H9 (cell line): ENCODE measurements around the gene ZKSCAN5. TPM values are rescaled to one million over a fixed set of nuclear protein-coding genes. Genes with fewer than 3 reads are reported as not detected.

Experiments used
- DNase-seq: peaks from one replicate; pipeline ENCODE4 v3.0.0-alpha.2; 2017
- H2AFZ ChIP-seq: one replicate; pipeline ENCODE4 v1.6.1; 2013; ENCODE audit warnings: mild to moderate bottlenecking, low read length, control low read depth, moderate library complexity
- H2AK5ac ChIP-seq: 2 replicates; pipeline ENCODE4 v1.6.1; 2013; ENCODE audit warnings: low read length, control low read depth, mixed read lengths; ENCODE audit not compliant: insufficient read length
- H2BK120ac ChIP-seq: one replicate; pipeline ENCODE4 v1.6.1; 2013; ENCODE audit warnings: low read depth, mild to moderate bottlenecking, low read length, control low read depth, inconsistent platforms; ENCODE audit not compliant: poor library complexity, severe bottlenecking
- H2BK12ac ChIP-seq: 2 replicates; pipeline ENCODE4 v1.6.1; 2013; ENCODE audit warnings: low read length, control low read depth, mixed read lengths, low read depth; ENCODE audit not compliant: insufficient read length
- H2BK15ac ChIP-seq: 2 replicates; pipeline ENCODE4 v1.6.1; 2013; ENCODE audit warnings: low read depth, low read length, control low read depth
- H2BK20ac ChIP-seq: one replicate; pipeline ENCODE4 v1.6.1; 2013; ENCODE audit warnings: low read depth, mild to moderate bottlenecking, low read length, control low read depth, inconsistent platforms; ENCODE audit not compliant: poor library complexity, severe bottlenecking
- H2BK5ac ChIP-seq: 2 replicates; pipeline ENCODE4 v1.6.1; 2013; ENCODE audit warnings: low read length, control low read depth, mixed read lengths; ENCODE audit not compliant: insufficient read length
- H3K14ac ChIP-seq: 2 replicates; pipeline ENCODE4 v1.6.1; 2013; ENCODE audit warnings: low read length, control low read depth; ENCODE audit not compliant: insufficient read depth
- H3K18ac ChIP-seq: 2 replicates; pipeline ENCODE4 v1.6.1; 2013; ENCODE audit warnings: low read depth, mild to moderate bottlenecking, mixed read lengths, low read length, control low read depth; ENCODE audit not compliant: insufficient read length
- H3K23ac ChIP-seq: 2 replicates; pipeline ENCODE4 v1.6.1; 2013; ENCODE audit warnings: low read length, control low read depth, mixed read lengths, low read depth; ENCODE audit not compliant: insufficient read length
- H3K23me2 ChIP-seq: 2 replicates; pipeline ENCODE4 v1.6.1; 2013; ENCODE audit warnings: low read depth, mild to moderate bottlenecking, mixed read lengths, low read length, control low read depth; ENCODE audit not compliant: insufficient read length, poor library complexity, severe bottlenecking
- H3K27ac ChIP-seq: 2 replicates; pipeline ENCODE4 v1.5.1; 2013; ENCODE audit warnings: low read length, control low read depth, mixed read lengths, low read depth; ENCODE audit not compliant: insufficient read length
- H3K27me3 ChIP-seq: 2 replicates; pipeline ENCODE4 v1.6.1; 2013; ENCODE audit warnings: low read length, control low read depth, inconsistent platforms; ENCODE audit not compliant: insufficient read depth
- H3K4ac ChIP-seq: 2 replicates; pipeline ENCODE4 v1.6.1; 2013; ENCODE audit warnings: low read depth, mild to moderate bottlenecking, control low read depth, inconsistent platforms, low read length, moderate library complexity
- H3K4me1 ChIP-seq: 2 replicates; pipeline ENCODE4 v1.6.1; 2013; ENCODE audit warnings: low read length, control low read depth, inconsistent platforms; ENCODE audit not compliant: insufficient read depth
- H3K4me2 ChIP-seq: 2 replicates; pipeline ENCODE4 v1.6.1; 2013; ENCODE audit warnings: low read length, control low read depth, mixed read lengths; ENCODE audit not compliant: insufficient read length, insufficient read depth
- H3K56ac ChIP-seq: 2 replicates; pipeline ENCODE4 v1.6.1; 2013; ENCODE audit warnings: low read depth, mild to moderate bottlenecking, mixed read lengths, low read length, control low read depth; ENCODE audit not compliant: insufficient read length
- H3K79me1 ChIP-seq: 2 replicates; pipeline ENCODE4 v1.6.1; 2013; ENCODE audit warnings: low read depth, mild to moderate bottlenecking, moderate library complexity, low read length, control low read depth, inconsistent platforms; ENCODE audit not compliant: insufficient read depth, poor library complexity, severe bottlenecking
- H3K79me2 ChIP-seq: 2 replicates; pipeline ENCODE4 v1.6.1; 2013; ENCODE audit warnings: low read length, control low read depth, inconsistent platforms; ENCODE audit not compliant: insufficient read depth
- H3K9ac ChIP-seq: 2 replicates; pipeline ENCODE4 v1.6.1; 2013; ENCODE audit warnings: low read length, control low read depth, mixed read lengths; ENCODE audit not compliant: insufficient read length; ENCODE audit errors: extremely low read depth
- H3K9me3 ChIP-seq: one replicate; pipeline ENCODE4 v1.6.1; 2013; ENCODE audit warnings: low read depth, low read length, inconsistent platforms; ENCODE audit not compliant: control insufficient read depth
- H3T11ph ChIP-seq: one replicate; pipeline ENCODE4 v1.6.1; 2013; ENCODE audit warnings: mild to moderate bottlenecking, low read length, control low read depth, inconsistent platforms
- H4K20me1 ChIP-seq: one replicate; pipeline ENCODE4 v1.6.1; 2013; ENCODE audit not compliant: control insufficient read depth, insufficient read length, insufficient read depth
- H4K5ac ChIP-seq: 2 replicates; pipeline ENCODE4 v1.6.1; 2013; ENCODE audit warnings: low read depth, mild to moderate bottlenecking, mixed read lengths, low read length, control low read depth; ENCODE audit not compliant: insufficient read length
- H4K8ac ChIP-seq: replicated peaks from 2 replicates; pipeline ENCODE4 v1.6.1; 2013; ENCODE audit warnings: low read length, control low read depth, mixed read lengths, low read depth; ENCODE audit not compliant: insufficient read length
- H4K91ac ChIP-seq: 2 replicates; pipeline ENCODE4 v1.6.1; 2013; ENCODE audit warnings: low read depth, mild to moderate bottlenecking, moderate library complexity, mixed read lengths, low read length, control low read depth; ENCODE audit not compliant: insufficient read length
- H3K27ac Mint-ChIP-seq, 3 experiments: 2 replicates in 2 of 3; 3 replicates in 1 of 3; pipeline ENCODE4 v1.8.0; 2020 to 2021; ENCODE audit warnings: mixed read lengths in 3 of 3, mild to moderate bottlenecking in 1 of 3, moderate library complexity in 1 of 3
- H3K27me3 Mint-ChIP-seq: 2 replicates; pipeline ENCODE4 v1.8.0; 2021; ENCODE audit warnings: low read depth, mild to moderate bottlenecking, moderate library complexity, mixed read lengths
- H3K36me3 Mint-ChIP-seq, 3 experiments: 2 replicates in 2 of 3; 3 replicates in 1 of 3; pipeline ENCODE4 v1.8.0; 2020 to 2021; ENCODE audit warnings: low read depth in 3 of 3, mixed read lengths in 3 of 3; ENCODE audit not compliant: insufficient read depth in 1 of 3
- H3K4me1 Mint-ChIP-seq, 2 experiments: 2 replicates each; pipeline ENCODE4 v1.8.0; 2020; ENCODE audit warnings: mixed read lengths in 2 of 2
- H3K4me3 Mint-ChIP-seq, 2 experiments: 2 replicates in 1 of 2; 3 replicates in 1 of 2; pipeline ENCODE4 v1.8.0; 2020 to 2021; ENCODE audit warnings: mild to moderate bottlenecking in 2 of 2, mixed read lengths in 2 of 2, moderate library complexity in 1 of 2
- H3K9me3 Mint-ChIP-seq, 2 experiments: 2 replicates in 1 of 2; 3 replicates in 1 of 2; pipeline ENCODE4 v1.8.0; 2020; ENCODE audit warnings: mild to moderate bottlenecking in 2 of 2, mixed read lengths in 2 of 2, moderate library complexity in 1 of 2
- WGBS: extraction: QIAGEN DNeasy Blood & Tissue Kit; methylation state at CpG from one replicate; pipeline ENCODE4 v1.1.7; 2013; ENCODE audit warnings: missing lambda C conversion rate, low lambda C conversion rate, mixed read lengths; ENCODE audit not compliant: insufficient read length; ENCODE audit errors: extremely low coverage; 5-methylcytosine and 5-hydroxymethylcytosine counted together
- total RNA-seq: library from RNA; stranded (reverse); gene quantifications from 2 replicates; pipeline ENCODE4 v1.2.1, GENCODE V29; 2021
- TF ChIP-seq, protein P1 (sequence below): fragments of 200-600 bp; sonication (generic); conservative IDR thresholded peaks from 3 replicates; pipeline ENCODE4 v1.8.0; 2021; ENCODE audit warnings: antibody characterized with exemption, mild to moderate bottlenecking

ZKSCAN5 gene
- total RNA-seq, 1 experiment from 2014 or later = 16.6 TPM

DNA sequence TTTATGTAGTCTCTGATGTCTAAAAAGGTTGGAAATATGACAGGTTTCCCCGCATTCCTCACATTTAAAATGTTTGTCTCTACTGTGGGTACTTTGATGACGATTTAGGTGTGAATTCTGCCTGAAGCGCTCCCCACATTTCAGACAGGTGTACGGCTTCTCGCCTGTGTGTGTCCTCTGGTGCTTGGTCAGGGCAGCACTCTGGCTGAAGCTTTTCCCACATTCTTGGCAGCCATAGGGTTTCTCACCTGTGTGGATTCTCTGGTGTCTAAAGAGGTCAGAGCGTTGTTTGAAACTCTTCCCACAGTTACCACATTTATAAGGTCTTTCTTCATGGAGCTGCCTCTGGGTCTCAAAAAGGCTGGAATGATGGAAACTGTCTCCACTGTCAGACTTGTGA, 10.6 kb upstream of the ZKSCAN5 start:
- DNase-seq = no peak
- H2AFZ ChIP-seq = no peak overlapping the region
- H3K79me2 ChIP-seq = peaks cover 13% of the 10 kb centered on the region
- peaks cover 3% of the 10 kb centered on the region for H3K23me2 ChIP-seq
- no peak overlapping the region for H3K56ac ChIP-seq
- H2BK12ac ChIP-seq = no peak overlapping the region
- H2BK120ac ChIP-seq = no peak overlapping the region
- H3K27me3 ChIP-seq = no peaks in the 10 kb centered on the region
- H3K23ac ChIP-seq = no peak overlapping the region
- no CpG with 5 or more reads among the region's 6 CpGs for WGBS
- H3K18ac ChIP-seq = no peak overlapping the region
- H4K20me1 ChIP-seq = no peaks in the 10 kb centered on the region
- H3K9ac ChIP-seq = no peak overlapping the region
- H3K4ac ChIP-seq = no peak overlapping the region
- H3K79me1 ChIP-seq = no peaks in the 10 kb centered on the region
- no peak overlapping the region for H4K5ac ChIP-seq
- H3K36me3 Mint-ChIP-seq = peaks cover 52 to 57% (median 52%) of the 10 kb centered on the region in 3 experiments
- H3K14ac ChIP-seq = no peak overlapping the region
- no peak overlapping the region for H2BK5ac ChIP-seq
- no peak overlapping the region for H3T11ph ChIP-seq
- peaks cover 12% of the 10 kb centered on the region in 2 experiments for H3K4me1 Mint-ChIP-seq
- no peaks in the 10 kb centered on the region for H3K27me3 Mint-ChIP-seq
- peaks cover 4% of the 10 kb centered on the region; the same call in 1 of the 2 replicates for H3K4me1 ChIP-seq
- TF ChIP-seq, protein P1, sequence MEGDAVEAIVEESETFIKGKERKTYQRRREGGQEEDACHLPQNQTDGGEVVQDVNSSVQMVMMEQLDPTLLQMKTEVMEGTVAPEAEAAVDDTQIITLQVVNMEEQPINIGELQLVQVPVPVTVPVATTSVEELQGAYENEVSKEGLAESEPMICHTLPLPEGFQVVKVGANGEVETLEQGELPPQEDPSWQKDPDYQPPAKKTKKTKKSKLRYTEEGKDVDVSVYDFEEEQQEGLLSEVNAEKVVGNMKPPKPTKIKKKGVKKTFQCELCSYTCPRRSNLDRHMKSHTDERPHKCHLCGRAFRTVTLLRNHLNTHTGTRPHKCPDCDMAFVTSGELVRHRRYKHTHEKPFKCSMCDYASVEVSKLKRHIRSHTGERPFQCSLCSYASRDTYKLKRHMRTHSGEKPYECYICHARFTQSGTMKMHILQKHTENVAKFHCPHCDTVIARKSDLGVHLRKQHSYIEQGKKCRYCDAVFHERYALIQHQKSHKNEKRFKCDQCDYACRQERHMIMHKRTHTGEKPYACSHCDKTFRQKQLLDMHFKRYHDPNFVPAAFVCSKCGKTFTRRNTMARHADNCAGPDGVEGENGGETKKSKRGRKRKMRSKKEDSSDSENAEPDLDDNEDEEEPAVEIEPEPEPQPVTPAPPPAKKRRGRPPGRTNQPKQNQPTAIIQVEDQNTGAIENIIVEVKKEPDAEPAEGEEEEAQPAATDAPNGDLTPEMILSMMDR = no peak
- no peak overlapping the region for H2BK15ac ChIP-seq
- peaks cover 13% of the 10 kb centered on the region for H3K9me3 ChIP-seq
- no peak overlapping the region for H4K91ac ChIP-seq
- H3K4me3 Mint-ChIP-seq = no peak overlapping the region
- no peak overlapping the region for H2AK5ac ChIP-seq
- H4K8ac ChIP-seq = no peak overlapping the region
- no peak overlapping the region for H3K4me2 ChIP-seq
- peaks cover 27 to 30% of the 10 kb centered on the region in 2 experiments for H3K9me3 Mint-ChIP-seq
- no peak overlapping the region for H2BK20ac ChIP-seq
- H3K27ac Mint-ChIP-seq = no peak overlapping the region
- no peak overlapping the region for H3K27ac ChIP-seq
